Uterus (tissue), 2 donors: ENCODE measurements around the gene SELENOK.

Experiments
- CTCF ChIP-seq, 4 experiments: fragments of 200-600 bp in 2 of 4; fragments of 450-650 bp in 2 of 4; sonication (generic) in 2 of 4; IDR thresholded peaks; one replicate each; pipeline ENCODE4 v1.5.1; 2016 to 2019; ENCODE audit warnings: antibody characterized with exemption in 4 of 4, mild to moderate bottlenecking in 2 of 4, moderate library complexity in 1 of 4
- POLR2A ChIP-seq, 2 donors: fragments of 450-650 bp; IDR thresholded peaks; one replicate each; pipeline ENCODE4 v1.6.1; 2016; ENCODE audit warnings: antibody characterized with exemption in 2 of 2, mild to moderate bottlenecking in 1 of 2, moderate library complexity in 1 of 2

- TF ChIP-seq POLR2A (IDR thresholded peaks at IDR 0.05) (no peak), CTCF (IDR thresholded peaks at IDR 0.05) (no peak)
These were observed 603 bp upstream of the SELENOK start for GRCh38 chr3:53892286-53892637.
